ENCODE results near the gene TMEM50B. TPM values are rescaled to one million over a fixed set of nuclear protein-coding genes. Genes with fewer than 3 reads are reported as not detected.
"Not testable (repeated sequence)": the region's sequence is repeated elsewhere in the genome, so short reads cannot be mapped to it uniquely, and the experiment has no call there.

Gene TMEM50B
- polyA plus RNA-seq, 1 donor: 18.2 TPM

- no peak for DNase-seq (ENCODE audit: low read depth)
Observed at GRCh38 chr21:33428669-33429068, 51.1 kb downstream of the TMEM50B start.

GRCh38 chr21:33427051-33427450, 52.7 kb downstream of the TMEM50B start:
- no peak for DNase-seq (ENCODE audit: low read depth)

- no peak for DNase-seq (ENCODE audit: low read depth)
Observed at GRCh38 chr21:33425825-33426224, 53.9 kb downstream of the TMEM50B start.

GRCh38 chr21:33424214-33424613, 55.6 kb downstream of the TMEM50B start:
- no peak for DNase-seq (ENCODE audit: low read depth)

GRCh38 chr21:33421713-33422393, 57.9 kb downstream of the TMEM50B start:
- DNase-seq (ENCODE audit: low read depth): no peak

GRCh38 chr21:33419538-33420123, 60.1 kb downstream of the TMEM50B start:
- no peak for DNase-seq (ENCODE audit: low read depth)

- DNase-seq (ENCODE audit: low read depth): no peak
Observed at GRCh38 chr21:33418691-33419090, 61.1 kb downstream of the TMEM50B start.

- no peak for DNase-seq (ENCODE audit: low read depth)
Observed at GRCh38 chr21:33414926-33415325, 64.8 kb downstream of the TMEM50B start.

GRCh38 chr21:33414068-33414467, 65.7 kb downstream of the TMEM50B start:
- DNase-seq (ENCODE audit: low read depth): no peak

GRCh38 chr21:33412832-33413519, 66.8 kb downstream of the TMEM50B start:
- DNase-seq (ENCODE audit: low read depth): no peak

- DNase-seq (ENCODE audit: low read depth): not testable (repeated sequence)
Observed at GRCh38 chr21:33412439-33412831, 67.3 kb downstream of the TMEM50B start.

- DNase-seq (ENCODE audit: low read depth): no peak
Observed at GRCh38 chr21:33411949-33412430, 67.8 kb downstream of the TMEM50B start.

- DNase-seq (ENCODE audit: low read depth): no peak
Observed at GRCh38 chr21:33406493-33406892, 73.3 kb downstream of the TMEM50B start.

GRCh38 chr21:33403786-33404585, 75.8 kb downstream of the TMEM50B start:
- DNase-seq (ENCODE audit: low read depth): no peak

- DNase-seq (ENCODE audit: low read depth): no peak
Observed at GRCh38 chr21:33403128-33403785, 76.5 kb downstream of the TMEM50B start, which contains the start of gene IFNGR2. TSS of gene IFNGR2 (plus strand) at chr21:33403413. CDS start at chr21:33403544, 131 bp downstream.

- no peak for DNase-seq (ENCODE audit: low read depth)
Observed at GRCh38 chr21:33402001-33402979, 77.5 kb downstream of the TMEM50B start.

- no peak for DNase-seq (ENCODE audit: low read depth)
Observed at GRCh38 chr21:33401630-33401992, 78.2 kb downstream of the TMEM50B start.

Measured in forelimb muscle (tissue), 1 donor.